Astrocyte of the cerebellum (primary cell): Measurements from ENCODE around the gene MPDU1.
"Not testable (repeated sequence)": the region's sequence is repeated elsewhere in the genome, so short reads cannot be mapped to it uniquely, and the experiment has no call there.

ENCODE experiments used
- DNase-seq: peaks from one replicate; pipeline ENCODE4 v3.0.0-alpha.2; 2011; ENCODE audit warnings: low read depth
- H3K4me3 ChIP-seq: 2 replicates; pipeline ENCODE4 v1.5.1; 2011; ENCODE audit warnings: mild to moderate bottlenecking, low read depth, low read length, moderate library complexity
- CTCF ChIP-seq: IDR thresholded peaks from 2 replicates; pipeline ENCODE4 v1.5.1; 2012; ENCODE audit warnings: low read length, low read depth, moderate library complexity, mild to moderate bottlenecking; ENCODE audit errors: missing control alignments
- in situ Hi-C: cut with HindIII; loops from 2 replicates; pipeline ENCODE4 v1.10.0; 2017; ENCODE audit warnings: low sequenced_read_pairs

The MPDU1 gene

DNA sequence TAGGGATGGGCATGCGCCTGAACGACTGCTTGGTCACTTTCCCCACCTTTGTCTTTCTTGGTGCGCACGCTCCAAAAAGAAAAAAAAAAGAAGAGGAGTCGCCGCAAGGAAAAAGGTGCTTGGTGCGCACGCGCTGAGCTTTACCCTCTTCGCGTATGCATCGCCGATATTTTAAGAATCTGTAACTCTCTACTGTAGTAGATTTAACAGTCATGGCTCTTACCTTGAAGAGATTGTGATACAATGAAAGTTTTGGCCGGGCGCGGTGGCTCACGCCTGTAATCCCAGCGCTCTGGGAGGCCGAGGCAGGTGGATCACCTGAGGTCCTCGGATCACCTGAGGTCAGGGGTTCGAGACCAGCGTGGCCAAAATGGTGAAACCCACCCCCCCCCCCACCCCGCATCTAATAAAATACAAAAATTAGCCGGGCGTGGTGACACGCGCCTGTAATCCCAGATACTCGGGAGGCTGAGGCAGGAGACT lies 31.7 kb downstream of the MPDU1 start:
- no peak for TF ChIP-seq CTCF
- peak overlapping the region; percentile 38 for H3K4me3 ChIP-seq
- in situ Hi-C loops: no loop called here
- no peak for DNase-seq

DNA sequence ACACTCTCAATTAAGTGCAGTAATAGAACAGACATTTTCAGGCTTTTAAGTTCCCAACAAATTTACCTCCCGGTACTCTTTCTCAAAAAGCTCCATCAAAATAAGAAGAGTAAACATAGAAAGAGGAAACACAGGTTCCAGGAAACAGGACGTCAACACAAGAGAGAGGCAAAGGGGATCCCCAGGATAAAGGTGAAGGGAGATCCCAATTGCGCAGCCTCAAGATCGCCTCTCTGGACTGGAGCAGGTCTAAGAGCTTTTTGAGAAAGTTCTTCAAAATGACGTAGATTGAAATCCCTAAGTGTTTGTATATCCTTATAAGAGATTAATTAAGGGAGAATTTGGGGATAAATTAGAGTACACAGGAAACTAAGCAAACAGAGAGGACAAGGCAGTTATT lies 35.0 kb downstream of the MPDU1 start:
- in situ Hi-C loops: no loop called here
- no peak for DNase-seq
- H3K4me3 ChIP-seq: no peak overlapping the region
- no peak for TF ChIP-seq CTCF

GRCh38 chr17:7620835-7621234 lies 37.2 kb downstream of the MPDU1 start:
- no peak for TF ChIP-seq CTCF
- in situ Hi-C loops: no loop called here
- H3K4me3 ChIP-seq: no peak overlapping the region
- DNase-seq: no peak

DNA sequence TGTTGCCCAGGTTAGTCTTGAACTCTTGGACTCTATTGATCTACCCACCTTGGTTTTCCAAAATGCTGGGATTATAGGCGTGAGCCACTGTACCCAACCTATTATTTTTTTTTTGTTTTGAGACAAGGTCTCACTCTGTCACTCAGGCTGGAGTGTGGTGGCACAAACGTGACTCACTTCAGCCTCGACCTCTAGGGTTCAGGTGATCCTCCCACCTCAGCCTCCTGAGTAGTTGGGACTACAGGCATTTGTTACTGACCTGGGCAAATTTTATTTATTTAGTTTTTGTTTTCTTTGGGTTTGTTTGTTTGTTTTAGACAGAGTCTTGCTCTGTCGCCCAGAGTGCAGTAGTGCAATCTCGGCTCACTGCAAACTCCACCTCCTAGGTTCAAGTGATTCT lies 40.0 kb downstream of the MPDU1 start:
- DNase-seq: no peak
- in situ Hi-C loops: no loop called here
- TF ChIP-seq CTCF: no peak
- no peak overlapping the region for H3K4me3 ChIP-seq

- H3K4me3 ChIP-seq, DNase-seq, in situ Hi-C loops: not testable (repeated sequence)
Measured at GRCh38 chr17:7625749-7626148, 42.1 kb downstream of the MPDU1 start.

DNA sequence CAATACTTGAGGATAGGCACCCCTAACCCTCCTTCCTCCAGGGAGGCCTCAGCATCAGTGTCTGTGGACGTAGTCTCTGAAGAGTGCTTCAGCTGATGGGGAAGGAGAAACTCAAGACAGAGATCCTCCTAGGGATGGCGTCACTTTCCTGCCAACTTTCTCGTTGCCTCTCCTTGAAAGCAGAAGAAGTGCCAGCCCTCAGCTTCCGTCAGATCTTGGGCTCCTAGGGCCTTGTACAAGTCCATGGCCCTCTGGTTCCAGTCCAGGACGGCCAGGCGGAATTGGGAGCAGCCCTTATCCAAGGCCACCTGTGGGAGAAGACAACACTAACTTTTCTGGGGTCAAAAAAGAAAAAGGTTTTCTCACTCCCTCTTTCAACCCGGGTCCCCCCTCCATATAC lies 42.7 kb downstream of the MPDU1 start:
- peak overlapping the region; percentile 79 for H3K4me3 ChIP-seq
- in situ Hi-C loops: no loop called here
- TF ChIP-seq CTCF: no peak
- no peak for DNase-seq

GRCh38 chr17:7626956-7627249 lies 43.3 kb downstream of the MPDU1 start:
- TF ChIP-seq CTCF: no peak
- H3K4me3 ChIP-seq: peak overlapping the region; percentile 79
- no peak for DNase-seq
- in situ Hi-C loops: no loop called here
